Left colon (tissue), 2 donors: ENCODE results near the gene RAB40B. TPM values are rescaled to one million over a fixed set of nuclear protein-coding genes. Genes with fewer than 3 reads are reported as not detected.

Experiments
- ATAC-seq: fragments of 200-7000 bp; cut with Tn5 transposase; one replicate; pipeline ENCODE4 v1.9.1; 2020; ENCODE audit warnings: mild to moderate bottlenecking, moderate library complexity
- DNase-seq, 2 donors: peaks; one replicate each; pipeline ENCODE4 v3.0.0-alpha.2; 2020
- intact Hi-C, 2 donors: fragments of 100-400 bp; cut with DNase I in 1 of 2; cut with micrococcal nuclease in 1 of 2; formaldehyde crosslinking; loops; one replicate each; pipeline versions ENCODE4 v1.11.2 to v1.14.0; 2022; cut with DNase I, micrococcal nuclease
- microRNA-seq, 2 donors: library from miRNA; unstranded; fragments of <30 nt; microRNA quantifications; one replicate each; pipeline versions ENCODE4 v1.1.0 to v1.2.0, GENCODE V29; 2020
- total RNA-seq, 2 donors: library from RNA; stranded (reverse); fragmentation: NEBNext Ultra II Directional; extraction: Animal tissue kit (Norgen Biotek cat#: 25700); gene quantifications; one replicate each; pipeline ENCODE4 v1.2.1, GENCODE V29; 2021
- donor health status: DM: no; HTN: no; CAD: no.
- donor health status: DM: yes; HTN: yes; CAD: no.

The RAB40B gene
- total RNA-seq, 2 donors from 2014 or later = 29.4 to 29.5 TPM

- intact Hi-C loops = no loop called here
- DNase-seq = no peak
- ATAC-seq = peak; percentile 36
Observed at GRCh38 chr17:82613283-82614094, 85.0 kb downstream of the RAB40B start.

GRCh38 chr17:82611140-82612058 lies 87.1 kb downstream of the RAB40B start:
- intact Hi-C loops = no loop called here
- DNase-seq (no peak), ATAC-seq (no peak)

GRCh38 chr17:82609655-82610054 lies 88.8 kb downstream of the RAB40B start:
- ATAC-seq = no peak
- DNase-seq = no peak
- intact Hi-C loops = no loop called here

GRCh38 chr17:82608816-82609215 lies 89.7 kb downstream of the RAB40B start:
- no peak for ATAC-seq
- DNase-seq = no peak
- intact Hi-C loops = no loop called here

GRCh38 chr17:82605939-82606600 lies 92.4 kb downstream of the RAB40B start:
- intact Hi-C loops = no loop called here
- ATAC-seq = no peak
- no peak for DNase-seq

Small RNA genes lying within 50 kb of the gene (microRNA-seq; reads per million reads assigned to microRNA genes)
- gene MIR4525 = 0.53 to 2.7 reads per million in 2 donors

Other genes starting within 250 kb of the RAB40B start
- 10 to 100 TPM; 60.8 to 77.8 TPM for gene CYBC1, start 247.9 kb downstream of the RAB40B start, total RNA-seq
- gene NARF, start 240.0 kb downstream of the RAB40B start, total RNA-seq = 10 to 100 TPM; 47.6 to 50.9 TPM
- 10 to 100 TPM; 40.4 to 48.7 TPM for gene FOXK2, start 179.0 kb downstream of the RAB40B start, total RNA-seq
- gene WDR45B, start 50.3 kb downstream of the RAB40B start, total RNA-seq = 10 to 100 TPM; 67.1 to 77.9 TPM
- 10 to 100 TPM; 32.0 to 32.4 TPM for gene FN3KRP, start 18.0 kb upstream of the RAB40B start, total RNA-seq
- gene FN3K, start 36.9 kb upstream of the RAB40B start, total RNA-seq = 10 to 100 TPM; 48.3 to 63.1 TPM
- gene TBCD, start 53.4 kb upstream of the RAB40B start, total RNA-seq = 10 to 100 TPM; 44.4 to 54.1 TPM
- not detected for gene ZNF750, start 141.3 kb upstream of the RAB40B start, total RNA-seq